Calu3 (cell line): ENCODE results near the gene PPP1R27. TPM values are rescaled to one million over a fixed set of nuclear protein-coding genes. Genes with fewer than 3 reads are reported as not detected.

ENCODE experiments used
- BruUV-seq: library from RNA; stranded (reverse); fragments of 400-500 nt; replicated peaks from 2 replicates; lab custom pipeline; 2021; lab: Mats Ljungman, UMichigan
- CTCF ChIA-PET: fragments of 300-600 bp; sonication (Branson Sonifier 250); formaldehyde crosslinking; loops from one replicate; lab custom pipeline; 2022; ENCODE audit warnings: antibody characterized with exemption; lab: Charles Lee
- DNase-seq: peaks from one replicate; pipeline ENCODE4 v3.0.0; 2022
- H3K27ac Mint-ChIP-seq: one replicate; pipeline ENCODE4 v1.8.0; 2022; ENCODE audit warnings: mixed read lengths; ENCODE audit not compliant: unreplicated experiment
- H3K27me3 Mint-ChIP-seq: one replicate; pipeline ENCODE4 v1.8.0; 2022; ENCODE audit warnings: mixed read lengths; ENCODE audit not compliant: unreplicated experiment
- H3K36me3 Mint-ChIP-seq: one replicate; pipeline ENCODE4 v1.8.0; 2022; ENCODE audit warnings: mild to moderate bottlenecking, moderate library complexity, mixed read lengths; ENCODE audit not compliant: insufficient read depth, unreplicated experiment
- H3K4me1 Mint-ChIP-seq: one replicate; pipeline ENCODE4 v1.8.0; 2022; ENCODE audit warnings: mild to moderate bottlenecking, low read depth, mixed read lengths; ENCODE audit not compliant: unreplicated experiment
- H3K4me3 Mint-ChIP-seq: one replicate; pipeline ENCODE4 v1.8.0; 2022; ENCODE audit warnings: mild to moderate bottlenecking, low read depth, moderate library complexity, mixed read lengths; ENCODE audit not compliant: unreplicated experiment
- H3K9me3 Mint-ChIP-seq: one replicate; pipeline ENCODE4 v1.8.0; 2022; ENCODE audit warnings: low read depth, mixed read lengths; ENCODE audit not compliant: unreplicated experiment
- CTCF ChIP-seq: fragments of 200-600 bp; IDR thresholded peaks from one replicate; pipeline ENCODE4 v1.8.0; 2022; ENCODE audit warnings: antibody characterized with exemption; ENCODE audit not compliant: unreplicated experiment
- intact Hi-C: fragments of 100-400 bp; cut with micrococcal nuclease; formaldehyde crosslinking; loops from one replicate; pipeline ENCODE4 v1.10.0; 2022; ENCODE audit not compliant: unreplicated experiment
- total RNA-seq: library from RNA; stranded (reverse); gene quantifications from 2 replicates; pipeline ENCODE4 v1.2.3, GENCODE V29; 2022

PPP1R27 gene
- total RNA-seq, 1 experiment from 2014 or later: not detected

- no peak for TF ChIP-seq CTCF
These were observed 2.2 kb downstream of the PPP1R27 start for GRCh38 chr17:81832608-81833159.

GRCh38 chr17:81831957-81832607 lies 2.8 kb downstream of the PPP1R27 start:
- Mint-ChIP-seq H3K4me3 (peak overlapping the region; percentile 79), H3K27ac (peak overlapping the region; percentile 79), H3K36me3 (peaks cover 43% of the 10 kb centered on the region), H3K4me1 (peaks cover 18% of the 10 kb centered on the region), H3K9me3 (no peaks in the 10 kb centered on the region), H3K27me3 (no peaks in the 10 kb centered on the region)
- CTCF ChIA-PET: no interaction called here
- no peak for DNase-seq
- TF ChIP-seq CTCF: no peak
- BruUV-seq: TSS peak; percentile 65
- intact Hi-C loops: no loop called here

More at GRCh38 chr17:81832608-81833159, 2.2 kb downstream of the PPP1R27 start:
- Mint-ChIP-seq H3K27me3 (no peaks in the 10 kb centered on the region), H3K27ac (peak overlapping the region; percentile 79), H3K4me3 (peak overlapping the region; percentile 79), H3K36me3 (peaks cover 43% of the 10 kb centered on the region), H3K4me1 (peaks cover 18% of the 10 kb centered on the region), H3K9me3 (no peaks in the 10 kb centered on the region)
- no peak for DNase-seq
- CTCF ChIA-PET: interaction anchor here (0.8 kb wide), 1 partner anchor 95 kb away, joined by 4 read pairs; no protein-coding TSS in a partner anchor
- BruUV-seq: no TSS peak
- intact Hi-C loops: no loop called here

- Mint-ChIP-seq H3K4me3 (peak overlapping the region; percentile 79), H3K27ac (no peak overlapping the region), H3K4me1 (peaks cover 18% of the 10 kb centered on the region), H3K9me3 (no peaks in the 10 kb centered on the region), H3K27me3 (no peaks in the 10 kb centered on the region), H3K36me3 (peaks cover 43% of the 10 kb centered on the region)
- no TSS peak for BruUV-seq
- intact Hi-C loops: no loop called here
- TF ChIP-seq CTCF: no peak
- CTCF ChIA-PET: no interaction called here
- DNase-seq: no peak
These were observed 3.3 kb downstream of the PPP1R27 start for GRCh38 chr17:81831563-81831956.

- H3K4me3 Mint-ChIP-seq: no peak overlapping the region
- peaks cover 27% of the 10 kb centered on the region for H3K4me1 Mint-ChIP-seq
- H3K27ac Mint-ChIP-seq: no peak overlapping the region
- TF ChIP-seq CTCF: no peak
- peaks cover 34% of the 10 kb centered on the region for H3K36me3 Mint-ChIP-seq
- no peaks in the 10 kb centered on the region for H3K27me3 Mint-ChIP-seq
- no peaks in the 10 kb centered on the region for H3K9me3 Mint-ChIP-seq
- intact Hi-C loops: no loop called here
- BruUV-seq: no TSS peak
- CTCF ChIA-PET: no interaction called here
- DNase-seq: no peak
These were observed 5.0 kb downstream of the PPP1R27 start for GRCh38 chr17:81829858-81830257.
